Measurements from ENCODE around the gene MED4. TPM values are rescaled to one million over a fixed set of nuclear protein-coding genes. Genes with fewer than 3 reads are reported as not detected.

The MED4 gene
- total RNA-seq, 3 donors from 2014 or later, result 42.0 to 47.6 (median 43.6) TPM

DNA sequence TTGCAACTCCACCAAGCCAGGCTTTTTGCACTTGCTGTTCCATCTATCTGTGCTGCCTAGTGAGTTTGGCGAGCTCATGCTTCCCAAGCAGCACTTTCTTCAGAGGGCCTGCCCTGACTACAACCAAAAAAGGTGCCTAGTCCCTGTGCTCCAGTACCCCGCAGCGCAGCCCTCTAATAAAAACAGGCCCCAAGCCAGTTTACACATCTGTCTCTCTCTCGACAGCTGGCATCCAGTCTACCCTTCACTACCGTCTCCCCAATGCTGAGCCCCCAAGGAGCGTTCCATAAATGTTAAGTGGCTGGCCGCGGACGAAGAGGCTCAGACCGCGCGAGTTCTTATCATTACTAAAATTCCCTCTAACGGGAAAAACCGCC, 512 bp downstream of the MED4 start:
- H3K9me3 ChIP-seq, result no peaks in the 10 kb centered on the region
- peaks cover 12% of the 10 kb centered on the region for H3K4me1 ChIP-seq (ENCODE audit: low read depth)
- intact Hi-C loops (cut with DNase I, micrococcal nuclease), result no loop called here
- TF ChIP-seq, protein P1, sequence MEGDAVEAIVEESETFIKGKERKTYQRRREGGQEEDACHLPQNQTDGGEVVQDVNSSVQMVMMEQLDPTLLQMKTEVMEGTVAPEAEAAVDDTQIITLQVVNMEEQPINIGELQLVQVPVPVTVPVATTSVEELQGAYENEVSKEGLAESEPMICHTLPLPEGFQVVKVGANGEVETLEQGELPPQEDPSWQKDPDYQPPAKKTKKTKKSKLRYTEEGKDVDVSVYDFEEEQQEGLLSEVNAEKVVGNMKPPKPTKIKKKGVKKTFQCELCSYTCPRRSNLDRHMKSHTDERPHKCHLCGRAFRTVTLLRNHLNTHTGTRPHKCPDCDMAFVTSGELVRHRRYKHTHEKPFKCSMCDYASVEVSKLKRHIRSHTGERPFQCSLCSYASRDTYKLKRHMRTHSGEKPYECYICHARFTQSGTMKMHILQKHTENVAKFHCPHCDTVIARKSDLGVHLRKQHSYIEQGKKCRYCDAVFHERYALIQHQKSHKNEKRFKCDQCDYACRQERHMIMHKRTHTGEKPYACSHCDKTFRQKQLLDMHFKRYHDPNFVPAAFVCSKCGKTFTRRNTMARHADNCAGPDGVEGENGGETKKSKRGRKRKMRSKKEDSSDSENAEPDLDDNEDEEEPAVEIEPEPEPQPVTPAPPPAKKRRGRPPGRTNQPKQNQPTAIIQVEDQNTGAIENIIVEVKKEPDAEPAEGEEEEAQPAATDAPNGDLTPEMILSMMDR (IDR thresholded peaks at IDR 0.05), result no peak
- peak in 1 of 3 donors; percentile 20 for DNase-seq
- H3K36me3 ChIP-seq (ENCODE audit: low read depth), result peaks cover 3% of the 10 kb centered on the region
- ATAC-seq, result peak; percentile 16
- H3K4me3 ChIP-seq, result peak overlapping the region; percentile 98

DNA sequence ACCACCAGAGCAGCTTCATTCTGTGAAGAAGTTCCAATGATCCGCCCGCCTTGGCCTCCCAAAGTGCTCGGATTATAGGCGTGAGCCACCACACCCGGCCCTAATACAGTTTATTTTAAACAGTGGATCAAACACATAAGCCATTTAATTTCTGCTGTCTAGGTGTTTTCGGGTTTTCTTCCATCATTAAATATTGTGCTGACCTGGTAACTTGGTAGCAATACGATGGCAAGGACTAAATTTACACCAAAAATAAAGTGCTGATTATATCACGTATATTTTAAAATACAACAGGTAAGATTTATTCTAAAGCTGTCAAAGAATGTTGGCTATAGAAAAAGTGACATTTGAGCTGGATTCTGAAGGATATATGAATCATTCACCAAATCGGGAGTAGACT, 1.3 kb downstream of the MED4 start:
- H3K9me3 ChIP-seq, result no peaks in the 10 kb centered on the region
- H3K36me3 ChIP-seq (ENCODE audit: low read depth), result peaks cover 3% of the 10 kb centered on the region
- peaks cover 12% of the 10 kb centered on the region for H3K4me1 ChIP-seq (ENCODE audit: low read depth)
- intact Hi-C loops (cut with DNase I, micrococcal nuclease), result no loop called here
- TF ChIP-seq, protein P1 (IDR thresholded peaks at IDR 0.05), result no peak
- peak overlapping the region; percentile 98 for H3K4me3 ChIP-seq
- DNase-seq (no peak), ATAC-seq (no peak)

DNA sequence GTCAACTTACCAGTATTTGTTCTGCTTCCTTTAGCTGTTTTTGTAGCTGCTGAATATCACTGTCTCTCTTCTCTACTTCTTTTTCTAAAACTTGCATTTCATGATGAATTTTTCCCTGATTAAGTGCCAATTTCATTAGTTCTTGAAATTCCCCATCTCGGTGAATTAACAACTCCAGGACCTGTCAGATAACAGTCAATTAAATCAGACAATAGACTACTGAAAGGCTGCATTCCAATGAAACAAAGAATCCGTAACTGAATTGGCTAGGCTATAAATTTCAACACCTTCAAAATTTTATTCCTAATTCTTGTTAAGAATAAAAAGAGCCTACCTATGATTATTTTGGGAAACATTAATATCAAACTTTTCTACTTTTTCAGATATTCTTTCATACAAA, 8.6 kb downstream of the MED4 start:
- DNase-seq (no peak), ATAC-seq (no peak)
- H3K4me1 ChIP-seq (ENCODE audit: low read depth), result no peaks in the 10 kb centered on the region
- no peaks in the 10 kb centered on the region for H3K9me3 ChIP-seq
- H3K4me3 ChIP-seq, result no peak overlapping the region
- TF ChIP-seq, protein P1 (IDR thresholded peaks at IDR 0.05), result no peak
- H3K36me3 ChIP-seq (ENCODE audit: low read depth), result peaks cover 4% of the 10 kb centered on the region
- intact Hi-C loops (cut with DNase I, micrococcal nuclease), result no loop called here

DNA sequence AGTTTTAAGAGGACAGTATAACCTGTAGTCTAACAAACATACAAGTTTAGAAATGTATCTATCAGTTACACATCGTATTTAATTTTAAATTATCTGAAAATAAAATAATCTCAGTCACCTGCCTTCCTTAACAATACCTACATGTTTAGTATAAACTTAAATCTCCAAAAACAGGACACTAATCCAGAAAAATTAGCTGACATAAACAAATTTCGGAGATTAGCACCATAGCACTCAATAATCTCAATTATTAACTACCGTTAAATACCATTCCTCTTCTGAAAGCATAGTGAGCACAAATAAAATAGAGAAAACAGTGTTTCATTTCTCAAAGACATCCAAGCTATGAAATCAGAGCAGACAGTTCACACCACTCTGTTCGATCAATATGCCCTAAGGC, 13.2 kb downstream of the MED4 start:
- no peaks in the 10 kb centered on the region for H3K4me1 ChIP-seq (ENCODE audit: low read depth)
- intact Hi-C loops (cut with DNase I, micrococcal nuclease), result no loop called here
- ATAC-seq (no peak), DNase-seq (no peak)
- no peak overlapping the region for H3K4me3 ChIP-seq
- H3K36me3 ChIP-seq (ENCODE audit: low read depth), result peaks cover 17% of the 10 kb centered on the region
- no peaks in the 10 kb centered on the region for H3K9me3 ChIP-seq
- TF ChIP-seq, protein P1 (IDR thresholded peaks at IDR 0.05), result no peak

DNA sequence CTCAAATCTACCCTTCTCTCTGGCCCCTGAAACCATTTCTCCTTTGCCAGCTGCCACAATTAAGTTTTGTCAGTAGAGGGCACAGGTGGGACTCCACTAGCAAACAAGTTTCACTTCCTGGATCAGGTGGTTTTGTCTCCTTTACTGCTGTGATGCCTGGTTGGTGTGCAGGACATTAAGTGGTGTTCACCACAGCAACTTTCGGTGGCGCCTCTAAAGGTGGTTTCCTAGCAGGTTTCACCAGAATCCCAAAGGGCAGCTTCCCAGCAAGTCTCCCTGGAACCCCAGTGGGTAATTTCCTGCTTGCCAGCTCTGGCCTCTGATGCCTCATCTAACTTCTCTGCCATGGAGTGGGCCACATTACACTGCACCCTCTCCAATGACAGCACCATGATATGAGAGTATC, 16.6 kb downstream of the MED4 start:
- intact Hi-C loops (cut with DNase I, micrococcal nuclease), result no loop called here
- TF ChIP-seq, protein P1 (IDR thresholded peaks at IDR 0.05), result no peak
- Histone ChIP-seq H3K9me3 (no peaks in the 10 kb centered on the region), H3K4me3 (no peak overlapping the region), H3K4me1 (ENCODE audit: low read depth) (no peaks in the 10 kb centered on the region), H3K36me3 (ENCODE audit: low read depth) (peaks cover 23% of the 10 kb centered on the region)
- ATAC-seq (peak; percentile 76), DNase-seq (peak in 1 of 3 donors; percentile 6)

DNA sequence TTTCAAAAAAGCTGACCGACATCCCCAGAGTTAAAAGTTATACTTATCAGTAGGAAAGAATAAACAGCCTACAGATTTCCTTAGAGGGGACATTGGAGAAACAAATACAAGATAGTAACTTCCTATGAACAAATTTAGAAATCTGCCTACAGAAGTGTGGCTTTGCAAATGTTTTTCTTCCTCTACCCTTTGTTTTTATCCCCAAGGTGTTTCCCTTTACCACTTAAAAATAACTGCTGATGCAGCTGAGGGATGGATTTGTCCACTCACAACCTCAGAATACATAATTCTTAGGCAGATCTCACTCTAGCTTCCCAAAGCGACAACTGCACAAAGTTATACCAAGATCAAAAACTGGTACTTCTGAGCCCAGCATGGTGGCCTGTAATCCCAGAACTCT, 20.9 kb downstream of the MED4 start:
- H3K36me3 ChIP-seq (ENCODE audit: low read depth), result peaks cover 10% of the 10 kb centered on the region
- no peaks in the 10 kb centered on the region for H3K4me1 ChIP-seq (ENCODE audit: low read depth)
- peaks cover 37% of the 10 kb centered on the region for H3K9me3 ChIP-seq
- no peak overlapping the region for H3K4me3 ChIP-seq
- intact Hi-C loops (cut with DNase I, micrococcal nuclease), result no loop called here
- no peak for ATAC-seq
- TF ChIP-seq, protein P1 (IDR thresholded peaks at IDR 0.05), result no peak
- no peak for DNase-seq

Data from mucosa of descending colon (tissue), 3 donors.